ENCODE results near the gene GAGE10. TPM values are rescaled to one million over a fixed set of nuclear protein-coding genes. Genes with fewer than 3 reads are reported as not detected.
A peak's percentile ranks its signal among the peaks of the same experiment; 100 is the strongest.

GAGE10 gene
- total and polyA plus RNA-seq, 9 of the 15 experiments (the other 6 are each of a cell fraction or from before 2014, with no cell fraction given) = 0.80 to 3.1 (median 0.96) TPM; not detected in 4

DNA sequence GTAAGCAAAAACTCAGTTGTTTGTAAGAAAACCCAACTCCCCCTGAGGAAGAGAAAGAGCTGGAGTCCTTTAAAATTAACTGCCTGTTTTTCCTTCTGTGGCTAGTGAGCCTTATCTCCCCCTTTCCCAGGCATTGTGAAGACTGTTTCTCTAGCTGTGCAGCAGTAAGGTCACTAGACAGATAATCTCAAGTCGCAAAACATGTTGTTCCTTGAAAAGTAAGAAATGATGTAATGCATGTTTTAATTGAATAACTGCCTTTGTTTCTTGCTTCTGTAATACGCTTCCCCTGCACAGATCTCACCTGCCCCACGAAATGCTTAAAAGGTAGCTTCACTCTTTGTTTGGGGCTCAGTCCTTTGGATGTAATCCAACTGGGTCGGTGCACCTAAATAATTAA lies 12.6 kb downstream of the GAGE10 start:
- FAIRE-seq = peak; percentile 82
- 3% methylated on average over 4 of the region's 4 CpGs for WGBS (ENCODE audit: insufficient coverage, low coverage, missing lambda C conversion rate)
- no peak for TF ChIP-seq PHTF2 (CRISPR knock-in tag; IDR thresholded peaks at IDR 0.05)
- no peak for TF ChIP-seq SAFB2 (IDR thresholded peaks at IDR 0.05; ENCODE audit: borderline replicate concordance, low read depth, low read length, severe bottlenecking)
- TF ChIP-seq ZNF232 (CRISPR knock-in tag; IDR thresholded peaks at IDR 0.05) = no peak
- no peak for TF ChIP-seq MAFF (IDR thresholded peaks at IDR 0.05; ENCODE audit: low read length)
- TF ChIP-seq ELF4 (CRISPR knock-in tag; IDR thresholded peaks at IDR 0.05) = no peak
- TF ChIP-seq SOX6 (IDR thresholded peaks at IDR 0.05) = 0 out of 2 replicates have a peak, but pooled peaks have one; percentile 36
- TF ChIP-seq, protein P1, sequence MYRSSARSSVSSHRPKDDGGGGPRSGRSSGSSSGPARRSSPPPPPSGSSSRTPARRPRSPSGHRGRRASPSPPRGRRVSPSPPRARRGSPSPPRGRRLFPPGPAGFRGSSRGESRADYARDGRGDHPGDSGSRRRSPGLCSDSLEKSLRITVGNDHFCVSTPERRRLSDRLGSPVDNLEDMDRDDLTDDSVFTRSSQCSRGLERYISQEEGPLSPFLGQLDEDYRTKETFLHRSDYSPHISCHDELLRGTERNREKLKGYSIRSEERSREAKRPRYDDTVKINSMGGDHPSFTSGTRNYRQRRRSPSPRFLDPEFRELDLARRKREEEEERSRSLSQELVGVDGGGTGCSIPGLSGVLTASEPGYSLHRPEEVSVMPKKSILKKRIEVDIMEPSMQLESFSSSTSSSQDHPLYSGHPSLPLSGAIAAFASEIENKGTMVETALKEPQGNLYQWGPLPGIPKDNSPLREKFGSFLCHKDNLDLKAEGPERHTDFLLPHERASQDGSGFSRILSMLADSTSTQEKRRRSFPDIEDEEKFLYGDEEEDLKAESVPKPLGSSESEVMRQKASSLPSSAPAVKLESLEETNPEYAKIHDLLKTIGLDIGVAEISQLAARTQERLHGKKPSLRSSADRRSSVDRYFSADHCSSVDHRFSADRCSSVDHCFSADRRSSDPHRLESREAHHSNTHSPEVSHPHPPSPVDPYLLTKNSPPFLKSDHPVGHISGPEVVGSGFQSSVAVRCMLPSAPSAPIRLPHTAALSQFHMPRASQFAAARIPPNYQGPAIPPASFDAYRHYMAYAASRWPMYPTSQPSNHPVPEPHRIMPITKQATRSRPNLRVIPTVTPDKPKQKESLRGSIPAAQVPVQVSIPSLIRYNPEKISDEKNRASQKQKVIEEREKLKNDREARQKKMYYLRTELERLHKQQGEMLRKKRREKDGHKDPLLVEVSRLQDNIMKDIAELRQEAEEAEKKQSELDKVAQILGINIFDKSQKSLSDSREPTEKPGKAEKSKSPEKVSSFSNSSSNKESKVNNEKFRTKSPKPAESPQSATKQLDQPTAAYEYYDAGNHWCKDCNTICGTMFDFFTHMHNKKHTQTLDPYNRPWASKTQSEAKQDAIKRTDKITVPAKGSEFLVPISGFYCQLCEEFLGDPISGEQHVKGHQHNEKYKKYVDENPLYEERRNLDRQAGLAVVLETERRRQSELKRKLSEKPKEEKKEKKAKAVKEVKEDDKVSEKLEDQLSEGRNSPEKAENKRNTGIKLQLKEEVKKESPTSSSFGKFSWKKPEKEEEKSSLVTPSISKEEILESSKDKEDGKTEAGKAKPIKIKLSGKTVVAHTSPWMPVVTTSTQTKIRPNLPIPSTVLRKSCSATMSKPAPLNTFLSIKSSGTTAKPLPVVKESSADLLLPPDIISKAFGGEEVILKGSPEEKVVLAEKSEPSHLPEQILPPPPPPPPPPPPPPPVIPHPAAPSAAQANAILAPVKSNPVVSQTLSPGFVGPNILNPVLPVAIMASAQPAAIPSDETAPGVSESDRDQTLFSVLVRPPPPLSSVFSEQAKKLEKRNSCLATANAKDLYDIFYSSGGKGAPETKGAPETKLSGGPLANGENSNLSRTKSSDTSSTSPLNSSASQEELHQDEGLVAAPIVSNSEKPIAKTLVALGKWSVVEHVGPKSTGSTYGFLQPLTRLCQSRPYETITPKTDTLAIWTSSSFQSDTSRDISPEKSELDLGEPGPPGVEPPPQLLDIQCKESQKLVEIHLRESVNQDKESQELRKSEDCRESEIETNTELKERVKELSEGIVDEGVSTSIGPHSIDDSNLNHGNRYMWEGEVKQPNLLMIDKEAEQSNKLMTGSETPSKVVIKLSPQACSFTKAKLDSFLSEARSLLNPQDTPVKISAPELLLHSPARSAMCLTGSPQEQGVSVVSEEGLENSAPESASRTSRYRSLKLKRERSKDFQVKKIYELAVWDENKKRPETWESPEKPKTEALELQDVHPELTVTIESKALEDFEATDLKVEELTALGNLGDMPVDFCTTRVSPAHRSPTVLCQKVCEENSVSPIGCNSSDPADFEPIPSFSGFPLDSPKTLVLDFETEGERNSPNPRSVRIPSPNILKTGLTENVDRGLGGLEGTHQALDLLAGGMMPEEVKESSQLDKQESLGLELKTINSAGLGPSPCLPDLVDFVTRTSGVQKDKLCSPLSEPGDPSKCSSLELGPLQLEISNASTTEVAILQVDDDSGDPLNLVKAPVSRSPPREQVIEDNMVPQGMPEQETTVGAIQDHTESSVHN (IDR thresholded peaks at IDR 0.05; ENCODE audit: borderline replicate concordance in 1 of 2, low read depth in 1 of 2) = no peak
- no peak for TF ChIP-seq HMG20B (CRISPR knock-in tag; IDR thresholded peaks at IDR 0.05)
- TF ChIP-seq JUND (IDR thresholded peaks at IDR 0.05; ENCODE audit: borderline replicate concordance, low read depth, low read length) = no peak
- TF ChIP-seq JUND (tag; IDR thresholded peaks at IDR 0.05; ENCODE audit: borderline replicate concordance, low read depth, low read length) = no peak; the same call in 2 of the 3 replicates
- TF ChIP-seq, protein P2, sequence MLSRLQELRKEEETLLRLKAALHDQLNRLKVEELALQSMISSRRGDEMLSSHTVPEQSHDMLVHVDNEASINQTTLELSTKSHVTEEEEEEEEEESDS (CRISPR knock-in tag; IDR thresholded peaks at IDR 0.05) = no peak
- no peak for TF ChIP-seq MED1 (CRISPR knock-in tag; IDR thresholded peaks at IDR 0.05; ENCODE audit: borderline replicate concordance)
- 0 out of 4 replicates have a peak, but pooled peaks of 1 of the 2 experiments have one; percentile 11 for TF ChIP-seq TRIM24 (IDR thresholded peaks at IDR 0.05)
- TF ChIP-seq CBFA2T3 (IDR thresholded peaks at IDR 0.05) = peak; percentile 45
- TF ChIP-seq ARID1B (IDR thresholded peaks at IDR 0.05) = peak; percentile 48
- no peak for TF ChIP-seq LCOR (CRISPR knock-in tag; IDR thresholded peaks at IDR 0.05)

More for the DNA sequence above, 12.6 kb downstream of the GAGE10 start:
- Histone ChIP-seq H3K27me3 (ENCODE audit: control insufficient read depth in 2 of 2, insufficient read depth in 2 of 2, low read length in 2 of 2) (no peaks in the 10 kb centered on the region), H3K4me3 (no peak overlapping the region), H3K4me2 (ENCODE audit: insufficient read depth, low read length) (peak overlapping the region; percentile 54), H3K9me1 (ENCODE audit: control insufficient read depth, insufficient read depth, low read length) (no peaks in the 10 kb centered on the region), H3K27ac (ENCODE audit: extremely low read depth, low read depth, low read length) (peak overlapping the region; percentile 49; the same call in 2 of the 3 replicates), H2AFZ (ENCODE audit: low read depth, low read length) (peak overlapping the region; percentile 74), H3K9ac (ENCODE audit: insufficient read depth in 1 of 2, low read depth in 2 of 2, low read length in 2 of 2) (no peak overlapping the region; a peak in 1 of 4 replicates), H3K36me3 (ENCODE audit: control insufficient read depth, insufficient read depth, low read length) (no peaks in the 10 kb centered on the region), H4K20me1 (replicated peaks; ENCODE audit: control insufficient read depth, insufficient read depth, low read length) (no peaks in the 10 kb centered on the region), H3K4me1 (replicated peaks in 1 of 2; ENCODE audit: control insufficient read depth in 2 of 2, insufficient read depth in 2 of 2, low read length in 2 of 2) (peaks cover 0 to 10% of the 10 kb centered on the region in 2 experiments; a peak in 2 of 5 replicates), H3K9me3 (replicated peaks; ENCODE audit: control insufficient read depth, insufficient read depth, low read depth, low read length) (no peaks in the 10 kb centered on the region), H3K79me2 (ENCODE audit: control insufficient read depth, insufficient read depth, low read length) (no peaks in the 10 kb centered on the region)
- DNase-seq (ENCODE audit: extremely low read depth in 1 of 4, low spot score in 3 of 4) (peak in 1 of 4 experiments; percentile 51), ATAC-seq (peak; percentile 40; the same call in 1 of the 3 replicates)
- POLR2A ChIA-PET = no interaction called here
- no TSS peak for BruUV-seq (replicated peaks)
- CTCF ChIA-PET (ENCODE audit: low intra/inter-chr PET ratio) = no interaction called here
- in situ Hi-C loops (cut with MboI) (no loop called here), intact Hi-C loops (cut with micrococcal nuclease) (no loop called here)
